OCI-LY7 (cell line): ENCODE measurements around the gene RAB27A.

Source experiments
- CTCF ChIP-seq: fragments of 200-600 bp; sonication (generic); conservative IDR thresholded peaks from 2 replicates; pipeline ENCODE4 v1.5.1; 2014; ENCODE audit warnings: mild to moderate bottlenecking, antibody characterized with exemption, low read length, moderate library complexity, mixed read lengths
- EZH2phosphoT487 ChIP-seq: fragments of 200-600 bp; sonication (generic); IDR thresholded peaks from 2 replicates; pipeline ENCODE4 v1.6.1; 2018; ENCODE audit warnings: low read depth, borderline replicate concordance, mild to moderate bottlenecking, mixed run types, antibody characterized with exemption, low read length, moderate library complexity, mixed read lengths

GRCh38 chr15:55226127-55226526 lies 63.5 kb downstream of the RAB27A start:
- TF ChIP-seq CTCF (no peak), EZH2phosphoT487 (no peak)
